A673 (cell line): ENCODE data around the gene FGD4. TPM values are rescaled to one million over a fixed set of nuclear protein-coding genes. Genes with fewer than 3 reads are reported as not detected.
A peak's percentile ranks its signal among the peaks of the same experiment; 100 is the strongest.
"Not testable (repeated sequence)": the region's sequence is repeated elsewhere in the genome, so short reads cannot be mapped to it uniquely, and the experiment has no call there.

Experiments
- BruUV-seq: library from RNA; stranded (reverse); fragments of 400-500 nt; replicated peaks from 2 replicates; lab custom pipeline; 2021; lab: Mats Ljungman, UMichigan
- CTCF ChIA-PET: fragments of 300-600 bp; sonication (Branson Sonifier 250); formaldehyde crosslinking; loops from one replicate; lab custom pipeline; 2022; ENCODE audit warnings: antibody characterized with exemption; lab: Charles Lee
- POLR2A ChIA-PET: fragments of 300-600 bp; sonication (Branson Sonifier 250); formaldehyde crosslinking; loops from one replicate; lab custom pipeline; 2022; ENCODE audit warnings: antibody characterized with exemption; ENCODE audit not compliant: low non-redundant PET; lab: Charles Lee
- DNase-seq: peaks from one replicate; pipeline ENCODE4 v3.0.0-alpha.2; 2015; ENCODE audit warnings: low spot score
- H3K27ac ChIP-seq: fragments of 200-600 bp; sonication (generic); 2 replicates; pipeline ENCODE4 v1.5.1; 2016; ENCODE audit warnings: mixed run types, low read depth, mild to moderate bottlenecking, mixed read lengths, antibody characterized with exemption, low read length; ENCODE audit not compliant: poor library complexity, severe bottlenecking
- H3K27me3 ChIP-seq: fragments of 200-600 bp; sonication (generic); replicated peaks from 2 replicates; pipeline ENCODE4 v1.6.1; 2017; ENCODE audit warnings: mixed run types, low read depth, mild to moderate bottlenecking, mixed read lengths, antibody characterized with exemption, low read length; ENCODE audit not compliant: insufficient read depth, poor library complexity
- H3K36me3 ChIP-seq: fragments of 200-600 bp; sonication (generic); 2 replicates; pipeline ENCODE4 v1.6.1; 2016; ENCODE audit warnings: mixed run types, mild to moderate bottlenecking, mixed read lengths, antibody characterized with exemption, low read length; ENCODE audit not compliant: insufficient read depth, poor library complexity, severe bottlenecking
- H3K4me1 ChIP-seq: fragments of 200-600 bp; sonication (generic); 2 replicates; pipeline ENCODE4 v1.6.1; 2017; ENCODE audit warnings: mixed run types, mild to moderate bottlenecking, mixed read lengths, antibody characterized with exemption, low read length; ENCODE audit not compliant: insufficient read depth, poor library complexity, severe bottlenecking
- H3K4me3 ChIP-seq: fragments of 200-600 bp; sonication (generic); 2 replicates; pipeline ENCODE4 v1.5.1; 2016; ENCODE audit warnings: low read depth, mixed run types, mild to moderate bottlenecking, mixed read lengths, low read length; ENCODE audit not compliant: poor library complexity, severe bottlenecking
- H3K9me3 ChIP-seq: fragments of 200-600 bp; sonication (generic); 2 replicates; pipeline ENCODE4 v1.6.1; 2016; ENCODE audit warnings: mixed run types, low read depth, mild to moderate bottlenecking, mixed read lengths, antibody characterized with exemption, low read length; ENCODE audit not compliant: poor library complexity, severe bottlenecking
- EZH2 ChIP-seq: fragments of 200-600 bp; sonication (generic); IDR thresholded peaks from 2 replicates; pipeline ENCODE4 v1.6.1; 2017; ENCODE audit warnings: borderline replicate concordance, low read depth, mild to moderate bottlenecking, mixed read lengths, antibody characterized with exemption, low read length; ENCODE audit not compliant: poor library complexity, severe bottlenecking
- intact Hi-C: fragments of 100-400 bp; cut with micrococcal nuclease; formaldehyde crosslinking; loops from one replicate; pipeline ENCODE4 v1.10.0; 2022; ENCODE audit not compliant: unreplicated experiment
- total RNA-seq: library from RNA; stranded (reverse); gene quantifications from 2 replicates; pipeline ENCODE4 v1.2.3, GENCODE V29; 2021
- TF ChIP-seq, protein P1 (sequence below): fragments of 300-800, 200-600 bp; sonication (generic); conservative IDR thresholded peaks from 2 replicates; pipeline ENCODE4 v1.5.1; 2017; ENCODE audit warnings: low read depth, mild to moderate bottlenecking, antibody characterized with exemption, low read length, moderate library complexity, mixed read lengths

FGD4 gene
- total RNA-seq, 1 experiment from 2014 or later, result 21.5 TPM

DNA sequence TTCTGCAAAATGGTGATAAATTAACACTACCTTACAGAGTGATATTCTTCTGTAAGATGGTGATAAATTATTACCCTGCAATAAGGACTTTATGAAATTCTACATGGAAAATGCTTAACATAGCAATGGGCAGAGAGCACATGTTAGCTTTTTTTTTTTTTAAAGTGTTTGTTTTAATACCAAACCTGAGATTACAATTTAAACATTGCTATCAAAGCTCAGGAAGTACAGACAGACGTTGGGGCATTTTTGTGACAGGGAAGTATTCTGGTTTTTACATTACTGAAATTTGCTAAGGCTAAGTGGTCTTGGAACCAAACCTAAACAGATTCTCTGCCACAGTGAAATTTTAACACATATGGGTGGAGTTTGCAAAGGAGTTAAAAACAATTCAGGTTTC lies 133.1 kb downstream of the FGD4 start:
- Histone ChIP-seq H3K27me3 (no peaks in the 10 kb centered on the region), H3K9me3 (no peaks in the 10 kb centered on the region), H3K36me3 (no peaks in the 10 kb centered on the region), H3K27ac (no peak overlapping the region), H3K4me3 (no peak overlapping the region), H3K4me1 (peaks cover 35% of the 10 kb centered on the region)
- TF ChIP-seq, protein P1, sequence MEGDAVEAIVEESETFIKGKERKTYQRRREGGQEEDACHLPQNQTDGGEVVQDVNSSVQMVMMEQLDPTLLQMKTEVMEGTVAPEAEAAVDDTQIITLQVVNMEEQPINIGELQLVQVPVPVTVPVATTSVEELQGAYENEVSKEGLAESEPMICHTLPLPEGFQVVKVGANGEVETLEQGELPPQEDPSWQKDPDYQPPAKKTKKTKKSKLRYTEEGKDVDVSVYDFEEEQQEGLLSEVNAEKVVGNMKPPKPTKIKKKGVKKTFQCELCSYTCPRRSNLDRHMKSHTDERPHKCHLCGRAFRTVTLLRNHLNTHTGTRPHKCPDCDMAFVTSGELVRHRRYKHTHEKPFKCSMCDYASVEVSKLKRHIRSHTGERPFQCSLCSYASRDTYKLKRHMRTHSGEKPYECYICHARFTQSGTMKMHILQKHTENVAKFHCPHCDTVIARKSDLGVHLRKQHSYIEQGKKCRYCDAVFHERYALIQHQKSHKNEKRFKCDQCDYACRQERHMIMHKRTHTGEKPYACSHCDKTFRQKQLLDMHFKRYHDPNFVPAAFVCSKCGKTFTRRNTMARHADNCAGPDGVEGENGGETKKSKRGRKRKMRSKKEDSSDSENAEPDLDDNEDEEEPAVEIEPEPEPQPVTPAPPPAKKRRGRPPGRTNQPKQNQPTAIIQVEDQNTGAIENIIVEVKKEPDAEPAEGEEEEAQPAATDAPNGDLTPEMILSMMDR, result no peak
- TF ChIP-seq EZH2, result no peak
- ChIA-PET CTCF (no interaction called here), POLR2A (interaction anchor here (0.6 kb wide), 1 partner anchor 596 kb away, joined by 3 read pairs; no protein-coding TSS in a partner anchor)
- intact Hi-C loops, result no loop called here
- DNase-seq, result no peak
- no TSS peak for BruUV-seq

DNA sequence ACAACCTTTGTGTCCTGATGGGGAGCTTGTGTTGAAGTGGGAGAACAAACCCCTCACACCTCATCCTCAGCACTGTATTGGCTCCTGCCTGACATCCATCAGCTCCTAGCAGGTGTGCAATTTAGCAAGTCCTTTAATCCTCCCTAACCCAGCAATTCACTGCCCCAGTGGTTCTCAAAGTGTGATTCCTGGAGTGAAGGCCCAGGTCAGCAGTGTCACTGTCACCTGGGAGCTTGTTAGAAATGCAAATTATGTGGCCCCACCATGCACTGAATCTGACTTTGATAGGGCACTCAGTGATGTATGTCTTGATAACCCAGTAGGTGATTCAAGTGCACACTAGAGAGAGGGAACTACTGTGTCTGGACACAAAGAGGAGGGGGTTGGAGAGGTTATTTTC lies 133.6 kb downstream of the FGD4 start:
- no peak overlapping the region for H3K27ac ChIP-seq
- H3K9me3 ChIP-seq, result no peaks in the 10 kb centered on the region
- no peak for DNase-seq
- H3K36me3 ChIP-seq, result no peaks in the 10 kb centered on the region
- H3K4me1 ChIP-seq, result peaks cover 35% of the 10 kb centered on the region
- H3K27me3 ChIP-seq, result no peaks in the 10 kb centered on the region
- no peak overlapping the region for H3K4me3 ChIP-seq
- TF ChIP-seq, protein P1, result no peak
- TF ChIP-seq EZH2, result no peak
- intact Hi-C loops, result no loop called here
- ChIA-PET CTCF (no interaction called here), POLR2A (no interaction called here)
- no TSS peak for BruUV-seq

DNA sequence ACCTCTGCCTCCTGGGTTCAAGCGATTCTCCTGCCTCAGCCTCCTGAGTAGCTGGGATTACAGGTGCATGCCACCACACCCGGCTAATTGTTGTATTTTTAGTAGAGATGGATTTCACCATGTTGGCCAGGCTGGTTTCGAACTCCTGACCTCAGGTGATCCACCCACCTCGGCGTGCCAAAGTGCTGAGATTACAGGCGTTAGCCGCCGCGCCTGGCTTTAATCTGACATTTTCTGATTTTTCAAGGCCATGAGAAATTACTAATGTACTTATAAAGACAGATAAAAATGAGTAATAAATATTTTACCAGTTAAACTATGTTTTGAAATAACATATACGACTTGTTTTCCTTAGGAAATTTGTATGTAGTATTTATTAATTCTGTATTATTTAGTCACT lies 134.1 kb downstream of the FGD4 start:
- DNase-seq, H3K27ac ChIP-seq, POLR2A ChIA-PET, H3K9me3 ChIP-seq, H3K36me3 ChIP-seq, H3K4me3 ChIP-seq, CTCF ChIA-PET, BruUV-seq, intact Hi-C loops, H3K27me3 ChIP-seq: not testable (repeated sequence)
- H3K4me1 ChIP-seq, result peaks cover 35% of the 10 kb centered on the region

DNA sequence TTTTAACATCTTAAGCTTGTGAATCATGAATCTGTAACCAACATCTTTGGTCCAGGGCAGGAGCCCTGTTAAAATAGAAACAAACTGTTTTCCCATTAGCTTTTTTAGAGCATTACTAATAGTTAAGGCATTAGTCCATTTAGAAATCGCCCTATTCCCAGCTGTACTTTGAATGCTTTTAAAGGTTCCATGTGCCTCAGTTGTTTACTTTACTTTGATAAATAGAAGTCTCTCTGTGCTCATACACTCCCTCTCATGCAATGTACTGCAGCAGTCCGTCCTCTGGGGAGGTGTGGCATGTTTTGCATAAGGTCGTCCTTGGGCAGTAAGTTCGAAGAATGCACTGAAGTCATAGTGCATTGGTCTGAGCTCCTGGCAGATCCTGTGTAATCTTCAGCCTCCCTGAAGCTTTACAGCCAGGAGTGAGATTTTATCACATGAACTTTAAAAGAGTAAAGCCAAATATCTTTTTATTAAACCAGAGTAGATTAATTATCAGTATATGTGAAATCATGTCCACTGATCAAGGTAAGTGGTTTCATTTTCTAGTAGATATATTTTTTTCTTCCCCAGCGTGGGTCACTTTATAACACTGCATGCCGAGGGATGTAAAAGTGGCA lies 134.7 kb downstream of the FGD4 start:
- intact Hi-C loops, result no loop called here
- TF ChIP-seq, protein P1, result no peak
- no peak for TF ChIP-seq EZH2
- DNase-seq, result peak; percentile 42
- Histone ChIP-seq H3K27ac (peak overlapping the region; percentile 3), H3K4me1 (peaks cover 35% of the 10 kb centered on the region), H3K9me3 (no peaks in the 10 kb centered on the region), H3K4me3 (peak overlapping the region; percentile 35), H3K27me3 (no peaks in the 10 kb centered on the region), H3K36me3 (no peaks in the 10 kb centered on the region)
- CTCF ChIA-PET, result no interaction called here
- BruUV-seq, result no TSS peak
- POLR2A ChIA-PET, result no interaction called here
